ENCODE data around the gene AFAP1.
A peak's percentile ranks its signal among the peaks of the same experiment; 100 is the strongest.

AFAP1 gene

DNA sequence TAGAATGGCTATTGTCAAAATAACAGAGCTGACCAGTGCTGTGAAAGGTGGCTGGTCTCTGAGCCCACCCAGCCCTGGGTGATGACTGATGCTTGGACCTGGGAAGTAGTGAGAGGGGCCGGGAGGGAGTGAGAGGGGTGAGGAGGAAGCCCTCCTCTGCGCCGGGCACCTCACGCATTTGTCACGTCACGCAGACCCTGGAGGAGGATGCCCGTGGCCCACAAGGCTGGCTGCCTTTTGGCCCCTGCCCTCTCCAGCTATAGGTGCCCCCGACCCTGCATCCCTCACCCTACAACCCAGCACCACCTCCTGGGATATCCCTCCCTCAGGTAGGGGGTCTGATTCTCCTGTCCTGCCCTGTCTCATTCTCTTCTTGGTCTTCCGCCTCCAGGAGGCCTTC, 207.4 kb downstream of the AFAP1 start:
- DNase-seq: no peak

DNA sequence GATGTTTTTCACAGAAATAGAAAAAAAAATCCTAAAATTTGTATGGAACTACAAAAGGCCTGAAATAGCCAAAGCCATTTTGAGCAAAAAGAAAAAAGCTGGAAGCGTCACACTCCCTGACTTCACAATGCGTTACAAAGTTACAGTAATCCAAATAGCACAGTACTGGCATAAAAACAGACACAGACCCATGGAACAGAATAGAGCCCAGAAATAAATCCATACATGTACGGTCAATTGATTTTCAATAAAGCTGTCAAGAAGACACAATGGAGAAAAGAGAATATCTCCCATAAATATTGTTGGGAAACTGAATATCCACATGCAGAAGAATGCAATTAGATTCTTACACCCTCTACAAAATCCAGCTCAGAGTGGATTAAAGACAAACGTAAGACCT, 208.2 kb downstream of the AFAP1 start:
- DNase-seq: no peak

DNA sequence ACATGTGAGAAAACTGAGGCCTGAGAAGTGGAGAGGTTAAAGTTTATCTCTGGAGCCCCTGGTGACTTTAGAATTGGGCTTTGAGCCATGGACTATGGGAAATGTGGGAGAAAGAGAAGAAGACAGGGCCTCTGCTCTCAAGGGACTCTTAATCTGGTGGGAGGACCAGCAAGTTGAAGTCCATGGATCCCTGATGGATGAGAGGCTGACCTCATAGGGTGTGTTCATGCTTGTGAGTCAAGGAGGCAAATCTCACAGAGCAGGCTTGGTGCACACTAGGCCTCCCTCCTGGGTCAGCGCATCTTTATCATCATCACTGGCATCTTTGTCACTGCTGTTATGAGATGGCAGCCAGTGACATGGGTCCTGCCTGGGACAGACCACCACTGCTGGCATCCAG, 211.9 kb downstream of the AFAP1 start:
- DNase-seq: no peak

DNA sequence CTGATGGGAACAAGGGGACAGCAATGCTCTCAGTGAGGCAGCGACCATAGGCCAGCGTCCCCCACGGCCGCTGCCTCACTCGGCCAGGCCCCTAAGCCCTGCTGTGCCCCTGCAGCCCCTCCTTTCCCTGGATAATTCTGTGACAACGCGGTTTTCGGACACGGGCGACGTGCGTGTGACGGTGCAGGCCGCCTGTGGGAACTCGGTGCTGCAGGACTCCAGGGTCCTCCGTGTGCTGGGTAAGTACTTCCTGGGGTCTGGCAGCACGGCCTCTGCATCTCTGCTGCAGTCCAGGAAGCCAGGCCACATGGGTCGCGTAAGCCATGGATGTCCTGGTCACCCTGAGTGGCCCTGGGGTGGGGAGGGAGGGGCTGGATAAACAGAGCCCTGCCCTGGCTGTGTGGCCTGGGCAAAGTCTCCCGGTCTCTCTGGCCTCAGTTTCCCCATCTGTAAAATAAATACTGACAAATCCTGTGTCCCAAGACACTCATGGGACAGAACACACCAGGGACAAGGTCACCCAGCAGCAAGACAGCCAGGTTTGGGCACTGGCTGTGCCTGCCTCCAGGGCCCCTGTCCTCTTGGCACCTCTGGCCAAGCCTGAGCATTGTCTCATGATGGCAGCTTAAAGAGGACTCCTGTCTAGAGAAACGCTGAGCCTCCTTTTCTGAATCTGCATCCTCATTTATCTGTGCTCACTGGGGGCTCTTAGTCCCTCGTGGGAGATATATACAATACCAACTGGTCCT, 212.8 kb downstream of the AFAP1 start:
- no peak for DNase-seq

DNA sequence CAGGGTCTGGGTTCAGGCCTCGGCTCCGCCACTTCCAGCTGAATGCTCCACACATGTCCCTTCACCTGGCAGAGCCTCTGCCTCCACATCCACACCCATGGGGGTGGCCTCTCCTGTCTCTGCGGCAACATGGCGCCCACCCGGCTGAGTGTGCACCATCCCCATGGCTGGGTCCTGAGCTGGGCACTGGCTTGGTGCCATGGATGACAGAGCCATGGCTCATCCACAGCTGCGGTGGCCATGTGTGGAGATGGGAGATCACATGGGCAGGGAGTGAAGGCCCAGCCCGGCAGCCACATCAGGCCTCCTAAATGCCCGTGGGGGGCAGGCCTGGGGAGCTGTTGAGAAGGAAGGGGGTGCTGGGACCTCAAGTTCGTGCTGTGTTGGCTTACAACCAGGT, 213.7 kb downstream of the AFAP1 start:
- no peak for DNase-seq

DNA sequence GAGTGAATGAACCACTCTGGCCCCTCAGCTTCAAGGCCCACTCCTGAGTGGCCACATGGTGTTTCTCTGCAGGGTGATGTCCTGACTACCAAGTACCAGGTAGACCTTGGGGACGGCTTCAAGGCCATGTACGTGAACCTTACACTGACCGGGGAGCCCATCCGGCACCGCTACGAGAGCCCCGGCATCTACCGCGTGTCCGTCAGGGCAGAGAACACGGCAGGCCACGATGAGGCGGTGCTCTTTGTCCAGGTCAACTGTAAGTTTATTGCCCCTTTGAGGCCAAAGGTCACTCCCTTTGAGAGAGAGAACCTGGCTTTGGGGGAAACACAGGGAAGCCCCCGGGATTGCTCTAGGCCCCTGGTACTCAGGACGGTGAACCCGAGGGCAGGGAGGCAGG, 216.0 kb downstream of the AFAP1 start:
- no peak for DNase-seq

DNA sequence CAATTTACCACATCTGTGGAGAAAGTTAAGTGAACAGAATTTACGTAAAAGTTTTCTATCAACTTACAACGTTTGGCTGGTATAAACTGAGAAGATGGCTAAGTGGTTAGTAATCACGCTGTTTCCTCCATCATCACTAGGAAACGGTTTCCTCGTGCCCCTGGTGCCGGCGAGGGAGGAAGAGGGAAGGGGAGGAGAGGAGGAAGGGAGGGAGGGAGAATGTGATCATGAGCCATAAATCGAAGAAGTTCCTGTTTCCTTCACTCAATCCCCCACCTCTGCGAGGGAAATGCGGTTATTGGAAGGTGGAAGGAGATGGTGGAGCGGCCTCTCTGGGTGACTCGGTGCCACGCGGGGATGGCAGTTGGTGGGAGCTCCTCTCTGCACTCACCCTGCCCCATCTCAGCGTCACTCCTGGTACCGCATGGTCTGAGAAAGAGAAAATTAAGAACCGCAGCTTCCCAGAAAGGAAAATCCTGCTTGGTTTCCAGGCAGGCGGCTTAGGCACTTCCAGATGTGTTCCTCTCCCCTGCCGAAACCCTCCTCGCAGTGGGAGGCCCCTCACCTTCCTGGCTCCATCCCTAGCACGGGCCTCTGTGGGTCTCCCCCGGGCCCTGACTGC, 216.8 kb downstream of the AFAP1 start:
- DNase-seq: no peak

DNA sequence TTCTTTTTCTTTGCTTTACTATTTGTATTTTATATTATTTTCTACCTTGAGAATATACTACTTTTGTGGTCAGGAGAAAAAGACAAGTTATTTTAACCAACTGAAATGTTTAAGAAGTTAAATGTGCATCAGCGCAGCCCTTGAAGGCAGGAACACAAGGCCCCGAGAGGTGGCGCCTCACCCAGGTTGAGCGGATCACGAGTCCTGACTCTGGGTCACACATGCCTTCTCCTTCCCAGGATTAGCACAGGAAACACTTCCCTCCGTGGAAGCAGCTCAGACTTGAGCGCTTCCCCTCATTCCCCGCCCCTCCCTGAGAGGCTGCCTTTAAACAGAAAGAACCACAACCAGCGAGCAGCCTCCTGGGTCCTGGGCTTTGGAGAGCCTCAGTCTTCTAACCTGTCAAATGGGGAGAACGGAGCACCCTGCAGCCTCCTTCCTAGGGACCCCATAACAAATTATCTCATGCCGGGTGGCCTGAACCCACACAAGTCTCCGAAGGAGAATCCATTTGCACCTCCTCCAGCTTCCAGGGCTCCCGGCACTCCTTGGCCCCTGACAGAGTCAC, 217.6 kb downstream of the AFAP1 start:
- DNase-seq: no peak

DNA sequence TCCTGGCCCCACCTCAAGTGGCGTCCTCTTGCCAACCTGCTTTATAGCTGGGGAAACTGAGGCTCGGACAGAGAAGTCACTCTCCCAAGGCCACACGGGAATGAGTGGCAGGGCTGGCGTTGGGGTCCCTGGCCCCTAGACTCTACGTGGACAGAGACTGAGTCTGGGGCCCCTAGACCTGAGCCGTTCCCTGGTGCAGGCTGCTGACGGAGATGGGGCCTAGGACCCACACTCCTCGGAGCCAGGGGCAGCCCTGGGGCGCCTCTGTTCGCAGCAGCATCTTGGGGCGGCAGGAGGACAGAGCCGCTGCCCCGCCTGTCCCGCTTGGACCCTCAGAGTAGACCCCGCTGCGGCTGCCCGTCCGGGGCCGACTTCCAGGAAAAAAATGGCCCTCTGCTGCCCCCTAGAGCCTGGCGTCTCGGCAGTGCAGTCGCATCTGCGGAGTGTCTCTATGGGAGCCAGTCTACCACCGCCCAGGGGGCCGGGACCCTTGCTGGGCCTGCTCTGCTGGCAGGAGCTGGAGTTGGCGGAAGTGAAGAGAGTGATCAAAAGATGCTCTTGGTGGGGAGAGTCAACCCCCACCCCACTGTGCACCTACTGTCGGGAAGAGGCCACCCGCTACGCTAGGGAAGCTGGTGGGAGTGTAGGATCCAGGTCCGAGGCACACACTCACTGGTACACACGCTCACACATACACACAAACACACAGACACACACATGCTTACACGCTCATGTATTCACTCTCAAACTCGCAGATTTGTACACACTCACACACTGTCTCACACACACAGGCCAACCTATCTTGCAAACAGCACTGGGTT, 220.1 kb downstream of the AFAP1 start:
- peak; percentile 11 for DNase-seq

DNA sequence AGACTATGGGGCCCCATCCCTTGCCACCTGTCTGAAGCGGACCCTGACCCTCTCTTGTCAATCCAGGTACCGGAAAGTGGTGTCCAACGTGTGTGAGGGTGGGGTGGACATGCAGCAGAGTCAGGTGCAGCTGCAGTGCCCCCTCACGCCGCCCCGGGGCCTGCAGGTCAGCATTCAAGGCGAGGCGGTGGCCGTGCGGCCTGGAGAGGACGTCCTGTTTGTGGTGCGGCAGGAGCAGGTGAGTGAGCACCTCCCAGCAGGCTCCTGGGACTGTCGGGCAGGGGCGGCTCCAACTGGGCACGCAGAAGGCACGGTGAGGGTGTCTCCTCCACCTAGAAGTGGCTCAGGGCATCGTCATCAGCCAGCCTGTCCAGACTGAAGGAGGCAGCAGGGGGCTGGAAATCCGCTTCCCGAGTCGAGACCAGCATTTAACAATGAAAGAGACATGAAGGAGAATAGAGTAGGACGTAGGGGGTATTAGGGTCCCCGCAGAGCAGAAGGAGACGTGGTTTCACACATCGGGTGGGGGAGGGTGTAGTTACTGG, 221.6 kb downstream of the AFAP1 start:
- DNase-seq: no peak

DNA sequence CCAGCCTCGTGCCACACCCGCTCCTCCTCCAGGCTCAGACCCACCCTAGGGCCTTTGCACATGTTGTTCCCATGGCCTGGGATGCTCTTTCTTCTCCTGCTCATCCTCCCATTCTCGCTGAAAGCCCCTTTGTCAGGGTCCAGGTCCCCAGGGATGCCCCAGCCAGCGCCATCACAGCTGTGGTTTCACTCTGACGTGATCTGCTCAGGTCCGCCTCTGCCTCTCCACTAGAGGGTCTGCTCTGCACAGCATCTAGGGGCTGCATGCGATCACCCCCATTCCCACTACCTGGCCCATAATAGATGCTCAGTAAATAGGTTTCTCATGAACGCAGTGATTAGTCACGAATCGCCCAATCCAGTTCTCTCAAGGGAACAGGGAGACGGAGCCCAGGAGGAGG, 222.5 kb downstream of the AFAP1 start:
- no peak for DNase-seq

DNA sequence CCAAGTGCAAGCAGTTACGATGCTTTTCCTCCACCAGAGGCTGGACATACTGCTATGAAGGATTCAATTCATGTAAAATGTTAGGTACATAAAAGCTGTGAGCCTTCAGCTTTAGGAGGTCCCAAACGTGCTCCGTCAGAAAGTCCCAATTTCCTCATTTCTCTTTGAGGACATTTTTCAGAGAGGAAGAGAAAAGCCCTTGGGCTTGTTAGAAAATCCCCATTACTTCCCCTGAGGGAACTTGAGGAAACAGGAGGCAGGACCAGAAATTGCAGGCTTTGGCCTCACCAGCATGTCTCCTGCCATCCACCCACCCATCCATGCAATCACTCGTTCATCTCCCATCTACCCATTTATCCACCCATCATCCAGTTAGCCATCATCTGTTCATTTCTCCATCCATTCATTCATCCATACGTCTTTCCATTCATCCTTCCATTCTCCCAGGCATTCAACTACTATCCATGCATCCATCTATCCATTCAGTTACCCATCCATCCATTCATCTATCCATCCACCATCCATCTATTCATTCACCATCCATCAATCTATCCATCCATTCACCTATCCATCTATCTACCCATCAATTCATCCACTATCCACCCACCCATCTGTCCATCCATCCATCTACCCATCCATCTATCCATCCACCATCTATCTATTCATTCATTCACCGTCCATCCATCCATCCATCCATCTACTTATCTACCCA, 223.5 kb downstream of the AFAP1 start:
- DNase-seq: no peak

DNA sequence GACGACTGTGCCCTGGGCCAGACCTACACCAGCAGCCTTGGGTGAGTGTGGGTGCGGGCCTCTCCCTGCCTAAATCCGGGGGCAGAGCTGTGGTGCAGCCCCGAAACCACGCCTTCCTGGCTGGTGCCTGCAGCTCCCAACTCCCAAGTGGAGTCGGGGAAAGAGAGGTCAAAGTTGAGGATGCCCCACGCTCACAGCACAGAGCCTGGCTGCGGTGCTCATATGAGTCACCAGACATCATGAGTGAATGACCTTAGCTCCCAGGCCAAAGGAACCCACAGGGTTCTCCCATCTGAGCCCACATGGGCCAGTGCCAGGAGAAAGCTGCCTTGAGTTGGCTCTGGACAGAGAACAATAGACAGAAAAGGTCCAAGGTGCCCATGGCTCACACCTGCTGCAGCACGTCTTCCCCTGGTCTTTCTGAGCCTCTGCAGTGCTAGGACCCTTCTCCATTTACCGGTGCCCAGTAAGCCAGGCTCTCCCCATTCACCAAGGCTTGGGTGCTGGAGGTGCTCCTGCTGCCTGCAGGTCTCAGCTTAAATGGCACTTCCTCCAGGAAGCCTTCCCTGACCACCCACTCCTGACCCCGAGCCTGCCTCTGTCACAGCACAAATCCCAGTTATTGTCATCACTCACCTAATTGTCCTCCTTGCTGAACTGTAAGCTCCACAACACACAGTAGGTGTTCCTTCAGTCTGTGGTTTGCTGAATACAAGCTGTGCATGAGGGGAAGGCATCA, 224.2 kb downstream of the AFAP1 start:
- DNase-seq: no peak

DNA sequence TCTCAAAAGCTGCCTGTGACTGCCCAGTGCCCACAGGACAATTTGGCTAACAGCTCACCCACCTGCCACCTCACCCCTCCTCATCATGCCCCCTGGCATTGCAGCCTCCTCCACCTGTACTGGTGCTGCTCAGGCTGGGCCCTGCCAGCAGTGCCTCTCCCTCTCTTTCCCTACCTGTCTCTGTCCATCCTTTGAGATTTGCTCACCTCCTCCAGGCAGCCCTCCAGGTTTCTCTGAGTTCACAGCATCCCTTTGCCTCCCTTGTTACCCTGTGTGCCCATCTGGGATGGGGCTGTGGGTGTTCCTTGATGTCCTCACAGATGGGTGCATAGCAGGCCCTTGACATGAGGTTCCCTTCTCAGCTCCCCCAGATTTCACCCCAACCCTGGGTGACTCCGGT, 224.9 kb downstream of the AFAP1 start:
- no peak for DNase-seq

DNA sequence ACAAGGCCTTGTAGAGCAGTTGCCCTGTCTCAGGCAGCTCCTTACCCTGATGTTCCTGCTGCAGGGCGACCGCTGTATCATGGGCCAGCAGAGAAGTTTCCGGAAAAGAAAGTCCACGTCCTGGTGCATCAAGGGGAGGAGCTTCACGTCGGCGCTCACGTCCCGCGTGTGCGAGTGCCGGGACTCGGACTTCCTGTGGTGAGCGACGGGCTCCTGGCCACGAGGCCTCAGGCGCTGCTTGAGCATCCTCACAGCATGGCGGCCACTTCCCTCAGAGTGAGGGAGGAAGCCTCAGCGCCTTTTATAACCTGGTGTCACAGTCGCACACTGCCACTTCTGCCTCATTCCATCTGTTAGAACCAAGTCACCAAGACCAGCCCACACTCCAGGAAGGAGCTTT, 225.5 kb downstream of the AFAP1 start:
- no peak for DNase-seq

DNA sequence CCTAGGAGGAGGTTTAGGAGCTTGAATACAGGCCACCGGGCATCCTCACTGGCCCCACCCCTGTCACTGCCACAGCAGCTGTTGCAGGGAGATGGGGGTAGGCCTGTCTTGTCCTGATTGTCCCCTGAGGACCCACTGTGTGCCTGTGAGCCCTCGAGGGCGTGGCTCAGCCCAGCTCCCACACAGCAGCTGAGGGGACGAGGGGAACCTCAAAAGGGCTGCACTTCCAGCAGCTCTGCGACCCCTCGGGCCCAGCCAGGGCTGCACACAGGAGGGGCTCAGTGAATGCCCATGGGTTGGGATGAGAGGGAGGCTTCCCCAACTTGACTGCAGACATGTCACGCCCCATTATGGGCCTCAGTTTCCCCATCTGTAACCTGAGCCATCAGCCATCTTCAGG, 225.9 kb downstream of the AFAP1 start:
- no peak for DNase-seq

DNA sequence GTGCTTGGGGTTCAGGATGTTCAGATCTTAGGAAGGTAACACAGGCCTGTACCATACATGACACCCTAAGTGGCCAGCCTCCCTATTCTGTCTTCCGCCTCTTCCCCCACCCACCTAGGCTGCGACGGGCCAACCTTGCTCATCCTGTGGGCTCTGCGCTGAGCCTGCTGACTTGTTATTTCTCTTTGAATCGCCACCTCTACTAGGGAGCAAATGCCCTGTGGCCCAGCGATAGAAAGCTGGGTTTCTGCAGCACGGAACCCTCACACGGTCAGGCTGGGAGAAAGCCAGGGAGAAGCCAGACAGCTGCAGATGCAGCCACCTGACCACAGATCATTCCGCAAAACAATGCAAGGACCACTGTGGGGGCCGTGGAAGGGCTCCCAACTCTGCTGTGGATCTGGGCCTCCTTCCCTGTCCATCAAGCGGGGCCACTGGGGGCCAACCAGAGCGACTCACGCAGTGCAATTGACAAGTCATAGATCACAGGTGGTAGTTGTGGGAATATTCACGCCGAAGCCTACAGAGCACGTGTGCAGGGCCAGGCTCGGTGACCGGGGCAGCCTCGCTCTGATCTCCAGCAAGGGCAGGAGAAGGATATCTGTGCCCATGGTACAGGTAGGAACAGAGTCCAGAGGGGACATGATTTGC, 227.5 kb downstream of the AFAP1 start:
- no peak for DNase-seq

DNA sequence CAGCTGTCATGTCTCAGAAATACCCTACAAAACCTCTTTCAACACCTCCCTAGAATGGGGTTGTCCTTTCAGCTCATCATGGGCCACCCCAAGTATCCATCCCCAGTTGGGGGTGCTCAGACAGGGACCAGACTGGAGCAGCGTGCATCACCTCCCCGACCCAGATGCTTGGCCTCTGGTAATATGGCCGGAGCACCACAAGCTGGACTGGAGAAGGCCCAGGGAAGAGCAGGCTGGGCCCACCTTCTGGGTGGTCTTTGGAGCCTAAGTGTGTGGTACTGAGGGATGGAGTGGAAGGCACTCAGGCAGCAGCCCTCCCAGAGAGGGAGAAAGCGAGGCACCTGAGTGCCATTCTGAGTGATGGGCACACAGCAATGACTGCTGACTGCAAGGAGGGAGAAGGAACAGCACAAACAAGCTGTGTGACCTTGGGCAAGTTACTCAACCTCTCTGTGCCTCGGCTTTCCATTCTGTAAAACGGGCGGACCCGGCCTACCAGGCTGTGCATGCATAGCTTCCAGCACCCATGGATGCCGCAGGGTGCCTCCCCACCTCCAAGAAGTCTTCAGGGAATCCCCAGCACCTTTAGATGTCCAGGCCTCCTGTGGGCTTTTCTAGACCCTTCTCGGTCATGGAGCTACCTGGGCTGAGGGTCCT, 228.2 kb downstream of the AFAP1 start:
- no peak for DNase-seq

DNA sequence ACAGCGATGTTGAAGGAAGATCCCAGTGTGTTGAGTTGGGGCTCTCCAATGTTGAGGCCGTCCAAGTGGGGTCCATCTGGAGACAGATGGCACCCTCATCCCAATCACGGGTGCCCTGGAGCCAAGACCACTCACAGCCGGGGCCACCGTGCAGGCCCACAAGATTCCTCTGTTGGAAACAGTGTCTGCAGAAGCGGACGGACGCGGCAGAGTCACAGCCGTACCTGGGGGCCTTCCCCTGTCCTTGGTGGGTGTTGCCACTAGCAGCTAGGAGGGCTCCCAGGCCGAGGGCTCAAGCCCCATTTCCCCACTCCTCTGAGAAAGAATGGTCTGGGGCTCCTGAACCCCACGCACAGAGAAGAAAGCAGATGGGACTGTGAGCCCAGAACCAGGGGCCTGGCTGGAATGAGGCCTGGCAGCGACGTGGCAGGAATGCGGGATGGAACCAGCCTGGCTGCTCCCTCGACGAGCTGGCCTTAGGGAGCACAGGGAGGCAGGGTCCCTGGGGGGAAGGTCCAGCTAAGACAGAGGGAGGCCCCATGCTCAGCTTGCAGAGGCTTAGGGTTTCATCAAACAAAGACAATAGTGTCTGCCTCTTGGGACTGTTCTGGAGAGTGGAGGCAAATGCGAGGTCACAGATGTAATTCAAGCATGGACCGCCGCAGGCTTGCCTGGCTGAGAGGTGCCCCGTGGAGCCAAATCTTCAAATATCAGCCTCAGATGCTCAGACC, 228.9 kb downstream of the AFAP1 start:
- peak; percentile 26 for DNase-seq

DNA sequence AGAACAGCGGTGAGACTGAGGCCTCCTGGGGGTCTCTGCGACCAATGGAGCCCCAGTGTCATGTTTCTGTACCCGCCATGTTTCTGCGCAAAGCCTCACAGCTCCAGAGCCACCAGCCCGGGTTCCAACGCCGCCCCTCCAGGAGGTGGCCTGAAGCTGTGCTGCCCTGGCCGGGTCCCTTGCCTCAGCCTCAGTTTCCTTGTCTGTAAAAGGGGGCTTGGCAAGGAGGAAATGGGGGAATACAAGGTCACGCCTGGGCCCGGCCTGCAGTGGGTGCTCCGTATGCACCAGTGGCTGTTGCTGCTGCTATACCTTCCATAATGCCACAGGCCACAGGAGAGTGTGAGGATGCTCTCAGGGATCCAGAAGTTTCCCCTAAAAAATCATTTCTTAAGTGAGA, 229.5 kb downstream of the AFAP1 start:
- DNase-seq: no peak

Data from NCI-H2171 (cell line).